ENCODE measurements around the gene MAGEA2B. TPM values are rescaled to one million over a fixed set of nuclear protein-coding genes. Genes with fewer than 3 reads are reported as not detected.
"Not testable (repeated sequence)": the region's sequence is repeated elsewhere in the genome, so short reads cannot be mapped to it uniquely, and the experiment has no call there.

The MAGEA2B gene
- total RNA-seq, 1 donor from 2014 or later, result not detected

GRCh38 chrX:152758918-152759317 lies 44.5 kb downstream of the MAGEA2B start, which contains the start of gene CSAG3:
TSS of gene CSAG3 (plus strand) at chrX:152759218.
- DNase-seq (ENCODE audit: low read depth), result not testable (repeated sequence)

GRCh38 chrX:152759544-152759943 lies 45.1 kb downstream of the MAGEA2B start:
- not testable (repeated sequence) for DNase-seq (ENCODE audit: low read depth)

DNA sequence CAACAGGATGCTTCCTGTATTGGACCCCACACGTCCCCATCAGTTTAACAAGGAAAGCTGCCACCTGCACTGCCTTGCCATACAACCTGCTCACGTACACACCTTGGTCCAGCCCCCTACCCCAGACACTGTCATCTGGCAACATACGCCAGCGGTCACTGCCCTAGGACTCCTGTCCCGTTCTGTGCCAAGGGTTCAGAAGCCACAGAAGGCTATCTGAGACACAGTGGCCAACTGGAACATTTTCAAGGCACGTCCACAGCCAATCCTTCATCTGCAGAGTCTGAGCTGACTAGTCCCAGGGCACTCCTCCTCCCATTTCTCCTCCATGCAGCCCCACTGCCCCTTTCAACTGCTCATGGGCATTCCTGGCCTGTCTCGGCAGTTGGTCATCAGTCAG lies 47.2 kb downstream of the MAGEA2B start:
- DNase-seq (ENCODE audit: low read depth), result not testable (repeated sequence)

- not testable (repeated sequence) for DNase-seq (ENCODE audit: low read depth)
Observed at GRCh38 chrX:152766562-152766961, 52.1 kb downstream of the MAGEA2B start.

Other genes with a start within 250 kb of the MAGEA2B start
- 0.60 TPM in 1 of 2 replicates, not detected in the other for gene GABRQ, start 76.7 kb upstream of the MAGEA2B start, total RNA-seq
- not detected in 2 replicates for gene MAGEA3, start 15.8 kb upstream of the MAGEA2B start, total RNA-seq
- gene CSAG2, start 5.4 kb upstream of the MAGEA2B start, total RNA-seq, result not detected in 2 replicates
- not detected in 2 replicates for gene CSAG1, start 19.1 kb downstream of the MAGEA2B start, total RNA-seq
- not detected in 2 replicates for gene MAGEA12, start 19.1 kb downstream of the MAGEA2B start, total RNA-seq
- not detected in 2 replicates for gene MAGEA2, start 39.2 kb downstream of the MAGEA2B start, total RNA-seq
- gene CSAG3, start 44.6 kb downstream of the MAGEA2B start, total RNA-seq, result not detected in 2 replicates
- not detected in 2 replicates for gene MAGEA6, start 55.1 kb downstream of the MAGEA2B start, total RNA-seq
- gene CETN2, start 116.1 kb downstream of the MAGEA2B start, total RNA-seq, result 47.8 and 81.1 TPM in 2 replicates
- 15.6 and 24.1 TPM in 2 replicates for gene NSDHL, start 116.4 kb downstream of the MAGEA2B start, total RNA-seq
- 45.3 and 63.4 TPM in 2 replicates for gene ZNF185, start 183.4 kb downstream of the MAGEA2B start, total RNA-seq